ENCODE results near the gene MALL.
"Not testable (repeated sequence)": the region's sequence is repeated elsewhere in the genome, so short reads cannot be mapped to it uniquely, and the experiment has no call there.

The MALL gene

GRCh38 chr2:110105608-110106467 is 9.8 kb downstream of the MALL start:
- H3K27ac ChIP-seq (ENCODE audit: low read depth, low read length), result no peak overlapping the region
- H3K9me3 ChIP-seq (ENCODE audit: control insufficient read depth in 5 of 5, low read length in 5 of 5), result peaks cover 0 to 5% (median 2%) of the 10 kb centered on the region in 5 donors
- H3K9ac ChIP-seq (ENCODE audit: low read length in 5 of 5), result no peak overlapping the region
- no peaks in the 10 kb centered on the region for H3K36me3 ChIP-seq (ENCODE audit: control insufficient read depth in 5 of 5, insufficient read depth in 5 of 5, low read length in 5 of 5)
- H3K4me3 ChIP-seq (ENCODE audit: low read depth in 1 of 5, low read length in 5 of 5), result no peak overlapping the region
- peaks cover 8 to 37% (median 13%) of the 10 kb centered on the region in 5 donors for H3K4me1 ChIP-seq (ENCODE audit: control insufficient read depth in 5 of 5, insufficient read depth in 5 of 5, low read length in 5 of 5)
- H3K27me3 ChIP-seq (ENCODE audit: control insufficient read depth in 5 of 5, insufficient read depth in 4 of 5, low read length in 5 of 5), result peaks cover 0 to 12% (median 3%) of the 10 kb centered on the region in 5 donors

DNA sequence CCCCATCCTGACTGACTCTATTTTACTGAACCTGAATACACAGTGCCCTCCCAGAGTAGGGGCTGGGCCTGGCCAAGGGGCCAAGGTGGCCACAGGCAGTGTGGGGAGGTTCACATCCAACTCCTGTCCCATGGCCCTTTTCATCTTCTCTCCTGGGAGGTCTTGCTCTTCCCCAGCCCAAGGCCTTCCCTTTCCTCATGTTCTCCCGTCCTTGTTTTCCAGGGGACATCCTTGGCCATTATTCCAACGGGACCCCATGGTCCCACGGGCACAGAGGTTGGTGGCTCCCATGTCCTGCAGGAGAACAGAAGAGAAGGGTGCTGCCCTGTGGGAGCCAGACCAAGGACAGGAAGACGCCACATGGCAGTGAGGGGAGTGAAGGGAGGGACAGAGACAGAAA is 10.4 kb downstream of the MALL start:
- H3K4me1 ChIP-seq (ENCODE audit: control insufficient read depth in 5 of 5, insufficient read depth in 5 of 5, low read length in 5 of 5), result peaks cover 8 to 42% (median 15%) of the 10 kb centered on the region in 5 donors
- H3K36me3 ChIP-seq (ENCODE audit: control insufficient read depth in 5 of 5, insufficient read depth in 5 of 5, low read length in 5 of 5), result no peaks in the 10 kb centered on the region
- peaks cover 0 to 12% (median 3%) of the 10 kb centered on the region in 5 donors for H3K27me3 ChIP-seq (ENCODE audit: control insufficient read depth in 5 of 5, insufficient read depth in 4 of 5, low read length in 5 of 5)
- no peak overlapping the region for H3K27ac ChIP-seq (ENCODE audit: low read depth, low read length)
- no peak overlapping the region for H3K4me3 ChIP-seq (ENCODE audit: low read depth in 1 of 5, low read length in 5 of 5)
- no peak overlapping the region for H3K9ac ChIP-seq (ENCODE audit: low read length in 5 of 5)
- peaks cover 0 to 5% (median 2%) of the 10 kb centered on the region in 5 donors for H3K9me3 ChIP-seq (ENCODE audit: control insufficient read depth in 5 of 5, low read length in 5 of 5)

- no peaks in the 10 kb centered on the region for H3K36me3 ChIP-seq (ENCODE audit: control insufficient read depth in 5 of 5, insufficient read depth in 5 of 5, low read length in 5 of 5)
- H3K9me3 ChIP-seq (ENCODE audit: control insufficient read depth in 5 of 5, low read length in 5 of 5), result peaks cover 0 to 5% (median 2%) of the 10 kb centered on the region in 5 donors
- no peak overlapping the region for H3K4me3 ChIP-seq (ENCODE audit: low read depth in 1 of 5, low read length in 5 of 5)
- H3K9ac ChIP-seq (ENCODE audit: low read length in 5 of 5), result no peak overlapping the region
- peaks cover 0 to 12% (median 3%) of the 10 kb centered on the region in 5 donors for H3K27me3 ChIP-seq (ENCODE audit: control insufficient read depth in 5 of 5, insufficient read depth in 4 of 5, low read length in 5 of 5)
- H3K4me1 ChIP-seq (ENCODE audit: control insufficient read depth in 5 of 5, insufficient read depth in 5 of 5, low read length in 5 of 5), result peaks cover 8 to 52% (median 15%) of the 10 kb centered on the region in 5 donors
- H3K27ac ChIP-seq (ENCODE audit: low read depth, low read length), result no peak overlapping the region
Observed at GRCh38 chr2:110104025-110104771, 11.4 kb downstream of the MALL start.

DNA sequence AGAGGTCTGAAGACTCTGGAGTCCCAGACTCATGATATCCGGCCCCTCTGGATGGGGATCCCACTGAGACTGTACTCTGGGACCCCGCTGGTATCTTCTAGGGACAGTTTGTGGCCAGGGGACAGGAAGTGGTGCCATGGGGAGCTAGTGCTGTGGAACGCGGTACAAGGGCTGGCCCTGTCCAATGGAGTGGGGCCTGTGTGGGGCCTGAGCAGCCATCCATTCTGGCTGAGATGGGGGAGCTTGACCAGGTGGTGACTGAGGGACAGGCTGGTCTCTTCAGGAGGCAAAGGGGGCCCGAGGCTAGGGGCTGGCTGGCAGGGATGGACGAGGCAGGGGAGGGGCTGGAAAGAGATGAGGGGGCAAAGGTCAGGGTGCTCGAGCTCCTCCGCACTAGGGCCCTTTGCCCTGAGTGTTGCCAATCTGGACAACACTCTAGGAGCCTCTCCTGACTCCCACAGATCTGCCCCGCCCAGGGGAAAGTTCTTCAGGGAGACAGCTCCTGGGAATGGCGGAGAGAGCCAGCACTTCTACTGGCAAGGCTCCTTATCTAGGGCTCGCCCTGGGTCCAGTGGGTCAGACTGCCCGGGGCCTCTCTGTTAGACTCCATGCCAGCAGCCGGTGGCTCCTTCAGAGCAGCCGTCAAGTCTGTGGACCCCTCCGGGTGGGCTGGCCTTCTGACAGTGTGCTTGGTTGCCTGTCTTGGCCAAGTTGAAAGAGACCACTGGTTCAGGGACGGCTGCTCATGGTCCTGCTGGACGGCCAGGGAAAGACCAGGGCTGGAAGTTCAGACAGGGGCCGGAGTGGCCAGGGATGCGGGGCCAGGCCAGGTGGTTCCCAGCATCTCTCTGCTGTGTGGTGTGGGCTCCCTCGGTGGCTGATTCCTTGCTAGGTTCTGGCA is 12.3 kb downstream of the MALL start:
- H3K36me3 ChIP-seq (ENCODE audit: control insufficient read depth in 5 of 5, insufficient read depth in 5 of 5, low read length in 5 of 5), result no peaks in the 10 kb centered on the region
- peaks cover 8 to 58% (median 15%) of the 10 kb centered on the region in 5 donors for H3K4me1 ChIP-seq (ENCODE audit: control insufficient read depth in 5 of 5, insufficient read depth in 5 of 5, low read length in 5 of 5)
- peak overlapping the region; percentile 94 for H3K27ac ChIP-seq (ENCODE audit: low read depth, low read length)
- H3K4me3 ChIP-seq (ENCODE audit: low read depth in 1 of 5, low read length in 5 of 5), result no peak overlapping the region
- peaks cover 0 to 12% (median 3%) of the 10 kb centered on the region in 5 donors for H3K27me3 ChIP-seq (ENCODE audit: control insufficient read depth in 5 of 5, insufficient read depth in 4 of 5, low read length in 5 of 5)
- no peak overlapping the region for H3K9ac ChIP-seq (ENCODE audit: low read length in 5 of 5)
- H3K9me3 ChIP-seq (ENCODE audit: control insufficient read depth in 5 of 5, low read length in 5 of 5), result peaks cover 0 to 5% (median 2%) of the 10 kb centered on the region in 5 donors

GRCh38 chr2:110101901-110102803 is 13.5 kb downstream of the MALL start:
- H3K4me1 ChIP-seq (ENCODE audit: control insufficient read depth in 5 of 5, insufficient read depth in 5 of 5, low read length in 5 of 5), result peaks cover 8 to 52% (median 15%) of the 10 kb centered on the region in 5 donors
- H3K4me3 ChIP-seq (ENCODE audit: low read depth in 1 of 5, low read length in 5 of 5), result peak overlapping the region in 1 of 5 donors; percentile 42
- H3K27me3 ChIP-seq (ENCODE audit: control insufficient read depth in 5 of 5, insufficient read depth in 4 of 5, low read length in 5 of 5), result peaks cover 0 to 12% (median 3%) of the 10 kb centered on the region in 5 donors
- no peaks in the 10 kb centered on the region for H3K36me3 ChIP-seq (ENCODE audit: control insufficient read depth in 5 of 5, insufficient read depth in 5 of 5, low read length in 5 of 5)
- H3K27ac ChIP-seq (ENCODE audit: low read depth, low read length), result peak overlapping the region; percentile 94
- peak overlapping the region in 2 of 5 donors; percentile 33 to 49 for H3K9ac ChIP-seq (ENCODE audit: low read length in 5 of 5)
- H3K9me3 ChIP-seq (ENCODE audit: control insufficient read depth in 5 of 5, low read length in 5 of 5), result peaks cover 0 to 3% (median 2%) of the 10 kb centered on the region in 5 donors

GRCh38 chr2:110101280-110101844 is 14.3 kb downstream of the MALL start:
- Histone ChIP-seq H3K36me3 (ENCODE audit: control insufficient read depth in 5 of 5, insufficient read depth in 5 of 5, low read length in 5 of 5) (no peaks in the 10 kb centered on the region), H3K27me3 (ENCODE audit: control insufficient read depth in 5 of 5, insufficient read depth in 4 of 5, low read length in 5 of 5) (peaks cover 0 to 6% (median 0%) of the 10 kb centered on the region in 5 donors), H3K4me1 (ENCODE audit: control insufficient read depth in 5 of 5, insufficient read depth in 5 of 5, low read length in 5 of 5) (peaks cover 8 to 52% (median 15%) of the 10 kb centered on the region in 5 donors), H3K4me3 (ENCODE audit: low read depth in 1 of 5, low read length in 5 of 5) (peak overlapping the region in 3 of 5 donors; percentile 1 to 42 (median 32)), H3K27ac (ENCODE audit: low read depth, low read length) (peak overlapping the region; percentile 94), H3K9ac (ENCODE audit: low read length in 5 of 5) (peak overlapping the region in 2 of 5 donors; percentile 33 to 49), H3K9me3 (ENCODE audit: control insufficient read depth in 5 of 5, low read length in 5 of 5) (no peaks in the 10 kb centered on the region)

GRCh38 chr2:110100880-110101279 is 14.7 kb downstream of the MALL start:
- peaks cover 8 to 51% (median 15%) of the 10 kb centered on the region in 5 donors for H3K4me1 ChIP-seq (ENCODE audit: control insufficient read depth in 5 of 5, insufficient read depth in 5 of 5, low read length in 5 of 5)
- peak overlapping the region; percentile 94 for H3K27ac ChIP-seq (ENCODE audit: low read depth, low read length)
- not testable (repeated sequence) for H3K9ac ChIP-seq (ENCODE audit: low read length in 5 of 5); H3K9me3 ChIP-seq (ENCODE audit: control insufficient read depth in 5 of 5, low read length in 5 of 5); H3K36me3 ChIP-seq (ENCODE audit: control insufficient read depth in 5 of 5, insufficient read depth in 5 of 5, low read length in 5 of 5); H3K27me3 ChIP-seq (ENCODE audit: control insufficient read depth in 5 of 5, insufficient read depth in 4 of 5, low read length in 5 of 5)
- peak overlapping the region in 3 of 5 donors; percentile 6 to 32 (median 7) for H3K4me3 ChIP-seq (ENCODE audit: low read depth in 1 of 5, low read length in 5 of 5)

- H3K4me1 ChIP-seq (ENCODE audit: control insufficient read depth in 5 of 5, insufficient read depth in 5 of 5, low read length in 5 of 5), result peaks cover 8 to 47% (median 15%) of the 10 kb centered on the region in 5 donors
- H3K36me3 ChIP-seq (ENCODE audit: control insufficient read depth in 5 of 5, insufficient read depth in 5 of 5, low read length in 5 of 5), result no peaks in the 10 kb centered on the region
- peak overlapping the region; percentile 94 for H3K27ac ChIP-seq (ENCODE audit: low read depth, low read length)
- H3K4me3 ChIP-seq (ENCODE audit: low read depth in 1 of 5, low read length in 5 of 5), result peak overlapping the region in 1 of 5 donors; percentile 7
- H3K27me3 ChIP-seq (ENCODE audit: control insufficient read depth in 5 of 5, insufficient read depth in 4 of 5, low read length in 5 of 5), result peaks cover 0 to 6% (median 0%) of the 10 kb centered on the region in 5 donors
- H3K9me3 ChIP-seq (ENCODE audit: control insufficient read depth in 5 of 5, low read length in 5 of 5), result no peaks in the 10 kb centered on the region
- no peak overlapping the region for H3K9ac ChIP-seq (ENCODE audit: low read length in 5 of 5)
Observed at GRCh38 chr2:110100480-110100879, 15.1 kb downstream of the MALL start.
